H1 (cell line): ENCODE results near the gene GADD45A. TPM values are rescaled to one million over a fixed set of nuclear protein-coding genes. Genes with fewer than 3 reads are reported as not detected.

Source experiments
- CTCF ChIA-PET: fragments of 300-600 bp; sonication (Branson Sonifier 250); formaldehyde crosslinking; loops from one replicate; lab custom pipeline; 2021; ENCODE audit not compliant: partially characterized antibody; lab: Charles Lee
- POLR2A ChIA-PET: fragments of 300-600 bp; sonication (Branson Sonifier 250); formaldehyde crosslinking; loops from one replicate; lab custom pipeline; 2021; ENCODE audit warnings: inconsistent platforms; ENCODE audit not compliant: partially characterized antibody; lab: Charles Lee
- DNase-seq, 2 experiments: peaks; one replicate each; pipeline versions ENCODE4 v3.0.0 to v3.0.0-alpha.2; 2010 to 2022; ENCODE audit warnings: low spot score in 2 of 2, low read depth in 1 of 2, mixed read lengths in 1 of 2
- FAIRE-seq: peaks from 2 replicates; lab custom pipeline; 2011; peaks lifted over from hg19 to GRCh38; lab: Jason Lieb, UNC
- H2AFZ ChIP-seq: 2 replicates; pipeline ENCODE4 v1.8.1; 2012; ENCODE audit warnings: low read length, inconsistent platforms
- H2AK5ac ChIP-seq: 2 replicates; pipeline ENCODE4 v1.6.1; 2013; ENCODE audit warnings: low read depth, low read length
- H2BK120ac ChIP-seq: replicated peaks from 2 replicates; pipeline ENCODE3; 2013; ENCODE audit warnings: low read depth, low read length, inconsistent platforms
- H2BK12ac ChIP-seq: 2 replicates; pipeline ENCODE4 v1.6.1; 2013; ENCODE audit warnings: low read depth, low read length
- H2BK15ac ChIP-seq: 2 replicates; pipeline ENCODE4 v1.6.1; 2013; ENCODE audit warnings: low read length
- H2BK20ac ChIP-seq: 2 replicates; pipeline ENCODE4 v1.6.1; 2013; ENCODE audit warnings: low read length
- H2BK5ac ChIP-seq: 2 replicates; pipeline ENCODE4 v1.6.1; 2013; ENCODE audit warnings: low read depth, low read length
- H3K14ac ChIP-seq: 2 replicates; pipeline ENCODE4 v1.6.1; 2013; ENCODE audit warnings: inconsistent platforms; ENCODE audit not compliant: insufficient read length
- H3K18ac ChIP-seq: 2 replicates; pipeline ENCODE4 v1.6.1; 2013; ENCODE audit warnings: low read length; ENCODE audit errors: extremely low read depth
- H3K23ac ChIP-seq: 2 replicates; pipeline ENCODE4 v1.6.1; 2013; ENCODE audit warnings: inconsistent platforms; ENCODE audit not compliant: insufficient read length
- H3K23me2 ChIP-seq: 2 replicates; pipeline ENCODE4 v1.6.1; 2013; ENCODE audit warnings: low read depth, low read length
- H3K27ac ChIP-seq: 2 replicates; pipeline ENCODE4 v1.6.1; 2011; ENCODE audit warnings: low read depth, low read length, inconsistent platforms
- H3K27me3 ChIP-seq, 4 experiments: replicated peaks in 1 of 4; 1 replicate in 1 of 4; 2 replicates in 3 of 4; pipeline versions ENCODE4 v1.6.1 to v1.8.1; 2011 to 2013; ENCODE audit warnings: low read length in 3 of 4, mild to moderate bottlenecking in 3 of 4, inconsistent platforms in 2 of 4, mixed read lengths in 2 of 4, moderate library complexity in 1 of 4; ENCODE audit not compliant: control insufficient read depth in 3 of 4, insufficient read depth in 3 of 4; ENCODE audit errors: extremely low read depth in 1 of 4
- H3K36me3 ChIP-seq, 4 experiments: 2 replicates each; pipeline versions ENCODE4 v1.6.1 to v1.8.1; 2011 to 2013; ENCODE audit warnings: mild to moderate bottlenecking in 4 of 4, low read length in 3 of 4, moderate library complexity in 2 of 4, control low read depth in 1 of 4, inconsistent platforms in 1 of 4; ENCODE audit not compliant: insufficient read depth in 4 of 4, control insufficient read depth in 2 of 4
- H3K4ac ChIP-seq: replicated peaks from 2 replicates; pipeline ENCODE3; 2013; ENCODE audit warnings: low read length, low read depth, mixed read lengths, inconsistent platforms; ENCODE audit not compliant: insufficient read length
- H3K4me1 ChIP-seq, 4 experiments: replicated peaks in 1 of 4; 1 replicate in 1 of 4; 2 replicates in 3 of 4; pipeline versions ENCODE4 v1.6.1 to v1.8.1; 2011 to 2013; ENCODE audit warnings: low read length in 3 of 4, inconsistent platforms in 2 of 4, mixed read lengths in 1 of 4; ENCODE audit not compliant: insufficient read depth in 4 of 4, control insufficient read depth in 3 of 4
- H3K4me2 ChIP-seq, 2 experiments: 2 replicates each; pipeline versions ENCODE4 v1.6.1 to v1.8.1; 2011 to 2013; ENCODE audit warnings: low read depth in 2 of 2, low read length in 2 of 2, control low read depth in 1 of 2, inconsistent platforms in 1 of 2, mild to moderate bottlenecking in 1 of 2; ENCODE audit not compliant: insufficient read depth in 1 of 2
- H3K4me3 ChIP-seq, 4 experiments: fragments of 200-600, 300-600 bp in 1 of 4; sonication (generic), shearing (Covaris generic), sonication (Bioruptor Twin) in 1 of 4; 2 replicates each; pipeline versions ENCODE4 v1.5.1 to v1.8.1; 2011 to 2016; ENCODE audit warnings: low read length in 4 of 4, low read depth in 3 of 4, control low read depth in 2 of 4, inconsistent platforms in 2 of 4, mild to moderate bottlenecking in 2 of 4, mixed read lengths in 1 of 4, moderate library complexity in 1 of 4; ENCODE audit not compliant: insufficient read depth in 2 of 4; ENCODE audit errors: extremely low read depth in 1 of 4
- H3K56ac ChIP-seq: replicated peaks from 2 replicates; pipeline ENCODE3; 2013; ENCODE audit warnings: low read depth, mild to moderate bottlenecking, mixed read lengths, low read length, inconsistent platforms; ENCODE audit not compliant: insufficient read length
- H3K79me1 ChIP-seq: 2 replicates; pipeline ENCODE4 v1.6.1; 2013; ENCODE audit warnings: low read depth, low read length, control low read depth
- H3K79me2 ChIP-seq, 2 experiments: 2 replicates each; pipeline versions ENCODE4 v1.6.1 to v1.8.1; 2012 to 2013; ENCODE audit warnings: low read length in 2 of 2, mild to moderate bottlenecking in 2 of 2, inconsistent platforms in 1 of 2; ENCODE audit not compliant: insufficient read depth in 2 of 2, control insufficient read depth in 1 of 2
- H3K9ac ChIP-seq, 4 experiments: replicated peaks in 1 of 4; 1 replicate in 1 of 4; 2 replicates in 3 of 4; pipeline versions ENCODE4 v1.6.1 to v1.8.1; 2011 to 2013; ENCODE audit warnings: low read depth in 3 of 4, low read length in 3 of 4, control low read depth in 2 of 4, mild to moderate bottlenecking in 2 of 4, moderate library complexity in 2 of 4, inconsistent platforms in 1 of 4; ENCODE audit errors: extremely low read depth in 1 of 4
- H3K9me3 ChIP-seq, 2 experiments: 2 replicates each; pipeline versions ENCODE4 v1.6.1 to v1.8.1; 2012 to 2013; ENCODE audit warnings: mild to moderate bottlenecking in 2 of 2, moderate library complexity in 2 of 2, control low read depth in 1 of 2, inconsistent platforms in 1 of 2, low read depth in 1 of 2, low read length in 1 of 2, mixed read lengths in 1 of 2; ENCODE audit not compliant: insufficient read depth in 2 of 2
- H4K20me1 ChIP-seq, 2 experiments: replicated peaks in 1 of 2; 2 replicates each; pipeline versions ENCODE3 to v1.8.1; 2011 to 2013; ENCODE audit warnings: inconsistent platforms in 2 of 2, low read length in 2 of 2, mild to moderate bottlenecking in 1 of 2; ENCODE audit not compliant: insufficient read depth in 2 of 2, control insufficient read depth in 1 of 2
- H4K5ac ChIP-seq: 2 replicates; pipeline ENCODE4 v1.6.1; 2013; ENCODE audit warnings: low read length, low read depth, mixed read lengths, inconsistent platforms; ENCODE audit not compliant: insufficient read length
- H4K8ac ChIP-seq: 2 replicates; pipeline ENCODE4 v1.8.0; 2013; ENCODE audit warnings: mild to moderate bottlenecking, moderate library complexity, low read length, inconsistent platforms; ENCODE audit not compliant: insufficient read depth; ENCODE audit errors: extremely low read depth
- H4K91ac ChIP-seq: replicated peaks from 2 replicates; pipeline ENCODE3; 2013; ENCODE audit warnings: low read length, mixed read lengths, inconsistent platforms; ENCODE audit not compliant: insufficient read length
- ASH2L ChIP-seq: fragments of 200-600, 300-600 bp; sonication (generic); IDR thresholded peaks from one replicate; pipeline ENCODE4 v1.7.1; 2017; ENCODE audit warnings: low read length
- BACH1 ChIP-seq: IDR thresholded peaks from 2 replicates; pipeline ENCODE4 v1.6.1; 2012; ENCODE audit warnings: low read length, improper control_type of control experiment
- CBX5 ChIP-seq: fragments of 300-800, 300-1000 bp; sonication (generic); IDR thresholded peaks from 2 replicates; pipeline ENCODE4 v1.7.1; 2016; ENCODE audit warnings: antibody characterized with exemption, low read length, low read depth
- CHD2 ChIP-seq: IDR thresholded peaks from 2 replicates; pipeline ENCODE4 v1.6.1; 2012; ENCODE audit warnings: low read length, improper control_type of control experiment
- CTBP2 ChIP-seq: IDR thresholded peaks from 2 replicates; pipeline ENCODE4 v1.7.0; 2011; ENCODE audit warnings: borderline replicate concordance, mild to moderate bottlenecking, moderate library complexity, mixed read lengths, low read length; ENCODE audit not compliant: insufficient read depth, insufficient read length
- E2F6 ChIP-seq: IDR thresholded peaks from 2 replicates; pipeline ENCODE4 v1.6.1; 2012; ENCODE audit warnings: inconsistent platforms
- EGR1 ChIP-seq: IDR thresholded peaks from 2 replicates; pipeline ENCODE4 v1.6.1; 2011; ENCODE audit warnings: low read depth, low read length, borderline replicate concordance
- MAFK ChIP-seq: IDR thresholded peaks from 2 replicates; pipeline ENCODE4 v1.6.1; 2012; ENCODE audit warnings: low read depth, mild to moderate bottlenecking, improper control_type of control experiment, low read length
- NANOG ChIP-seq: IDR thresholded peaks from 2 replicates; pipeline ENCODE4 v1.6.1; 2011; ENCODE audit warnings: low read length, low read depth, mild to moderate bottlenecking, inconsistent platforms; ENCODE audit not compliant: insufficient read depth, poor library complexity, severe bottlenecking
- RBBP5 ChIP-seq: IDR thresholded peaks from 2 replicates; pipeline ENCODE4 v1.7.1; 2012; ENCODE audit warnings: low read depth, mild to moderate bottlenecking, inconsistent platforms, low read length, moderate library complexity, borderline replicate concordance
- SIN3A ChIP-seq, 2 experiments: IDR thresholded peaks in 1 of 2; conservative IDR thresholded peaks in 1 of 2; 2 replicates each; pipeline ENCODE4 v1.6.1; 2011 to 2012; ENCODE audit warnings: low read length in 2 of 2, improper control_type of control experiment in 1 of 2, low read depth in 1 of 2, mild to moderate bottlenecking in 1 of 2
- TEAD4 ChIP-seq: IDR thresholded peaks from 2 replicates; pipeline ENCODE4 v1.6.1; 2012; ENCODE audit warnings: low read depth, low read length, inconsistent platforms, mixed read lengths
- ZNF274 ChIP-seq: IDR thresholded peaks from 2 replicates; pipeline ENCODE4 v1.7.0; 2012; ENCODE audit warnings: low read length, borderline replicate concordance; ENCODE audit errors: extremely low read depth
- WGBS, 2 experiments: shearing (Covaris generic) in 1 of 2; methylation state at CpG; one replicate each; pipeline versions ENCODE4 v1.1.6 to v1.1.7; 2013 to 2015; ENCODE audit warnings: low lambda C conversion rate in 2 of 2, mixed read lengths in 2 of 2, inconsistent platforms in 1 of 2, low coverage in 1 of 2, missing lambda C conversion rate in 1 of 2; ENCODE audit not compliant: insufficient replicate concordance in 2 of 2, insufficient coverage in 1 of 2, insufficient read length in 1 of 2; ENCODE audit errors: extremely low coverage in 1 of 2, missing lambda C conversion rate in 1 of 2; 5-methylcytosine and 5-hydroxymethylcytosine counted together
- polyA plus RNA-seq, 7 experiments: library from polyadenylated mRNA; depleted of rRNA in 3 of 7; stranded (reverse) in 5 of 7; unstranded in 2 of 7; fragments of >200 nt in 5 of 7; fragments of 200-250 nt in 2 of 7; gene quantifications; 1 replicate in 5 of 7; 2 replicates in 1 of 7; 4 replicates in 1 of 7; pipeline versions ENCODE4 v1.2.1 to v1.2.3, GENCODE V29; 2011 to 2013; ENCODE audit warnings: missing spikeins in 2 of 7, mixed read lengths in 2 of 7
- total RNA-seq: library from RNA; stranded (reverse); fragmentation: NEBNext Ultra II Directional; extraction: Animal tissue kit (Norgen Biotek cat#: 25700); gene quantifications from 2 replicates; pipeline ENCODE4 v1.2.1, GENCODE V29; 2021

The GADD45A gene
- total and polyA plus RNA-seq, 2 of the 8 experiments (the other 6 are each of a cell fraction or from before 2014, with no cell fraction given) = 7.6 to 15.6 TPM

GRCh38 chr1:67701876-67702275 is 16.9 kb downstream of the GADD45A start:
- no peak overlapping the region for H4K91ac ChIP-seq
- no peak overlapping the region for H2BK12ac ChIP-seq
- no peak overlapping the region for H2BK15ac ChIP-seq
- H2AFZ ChIP-seq = no peak overlapping the region
- no peak overlapping the region for H3K18ac ChIP-seq
- no peak overlapping the region for H2AK5ac ChIP-seq
- H4K20me1 ChIP-seq = no peaks in the 10 kb centered on the region
- no peak overlapping the region for H3K4me2 ChIP-seq
- no peak overlapping the region for H3K27ac ChIP-seq
- H3K4me3 ChIP-seq = no peak overlapping the region
- H2BK5ac ChIP-seq = no peak overlapping the region
- no peak overlapping the region for H2BK120ac ChIP-seq
- DNase-seq (no peak), FAIRE-seq (no peak)
- H3K9ac ChIP-seq = no peak overlapping the region
- H3K27me3 ChIP-seq = no peaks in the 10 kb centered on the region
- H3K36me3 ChIP-seq = no peaks in the 10 kb centered on the region; a peak in 1 of 8 replicates
- POLR2A ChIA-PET = interaction anchor here (1.6 kb wide), 1 partner anchor 13 kb away, joined by 6 read pairs; no protein-coding TSS in a partner anchor
- H4K5ac ChIP-seq = no peak overlapping the region
- H3K23me2 ChIP-seq = no peaks in the 10 kb centered on the region
- H4K8ac ChIP-seq = no peak overlapping the region
- no peak overlapping the region for H3K23ac ChIP-seq
- H3K56ac ChIP-seq = no peak overlapping the region
- CTCF ChIA-PET = interaction anchor here (0.6 to 2.7 kb wide), 10 partner anchors 11 to 173 kb away, joined by 3 to 12 read pairs (median 5); no protein-coding TSS in a partner anchor
- H3K79me2 ChIP-seq = no peaks in the 10 kb centered on the region
- H3K4me1 ChIP-seq = peaks cover 0 to 3% (median 0%) of the 10 kb centered on the region in 4 experiments; a peak in 2 of 7 replicates
- no peak overlapping the region for H3K14ac ChIP-seq
- no peak overlapping the region for H3K4ac ChIP-seq
- WGBS, 2 experiments = 85% methylated on average over 2 of the region's 2 CpGs; no CpG with 5 or more reads in 1 of the 2 experiments
- no peak overlapping the region for H2BK20ac ChIP-seq
- H3K9me3 ChIP-seq = no peaks in the 10 kb centered on the region
- no peaks in the 10 kb centered on the region for H3K79me1 ChIP-seq
- TF ChIP-seq BACH1 (no peak), CHD2 (no peak), CTBP2 (no peak), RBBP5 (no peak), E2F6 (no peak), CBX5 (no peak), SIN3A (conservative IDR thresholded peaks at IDR 0.05 in 1 of 2, IDR thresholded peaks at IDR 0.05 in 1 of 2; ENCODE audit: low read depth in 1 of 2, low read length in 2 of 2) (no peak), TEAD4 (no peak), ZNF274 (no peak), ASH2L (no peak), NANOG (no peak), EGR1 (no peak), MAFK (no peak)
